Body of pancreas (tissue), 4 donors: ENCODE results near the gene KYAT1.

Experiments used
- CTCF ChIP-seq, 7 experiments: fragments of 450-650 bp in 4 of 7; fragments of 200-600 bp in 3 of 7; sonication (generic) in 3 of 7; IDR thresholded peaks; one replicate each; pipeline ENCODE4 v1.5.1; 2016 to 2019; ENCODE audit warnings: antibody characterized with exemption in 7 of 7
- POLR2A ChIP-seq, 3 donors: fragments of 450-650 bp; IDR thresholded peaks; one replicate each; pipeline ENCODE4 v1.6.1; 2016; ENCODE audit warnings: antibody characterized with exemption in 3 of 3, mild to moderate bottlenecking in 2 of 3

GRCh38 chr9:128798896-128799295 is 82.9 kb downstream of the KYAT1 start:
- no peak for TF ChIP-seq CTCF (IDR thresholded peaks at IDR 0.05)
- TF ChIP-seq POLR2A (IDR thresholded peaks at IDR 0.05) = no peak
